ENCODE data around the gene PCDH12. TPM values are rescaled to one million over a fixed set of nuclear protein-coding genes. Genes with fewer than 3 reads are reported as not detected.

The PCDH12 gene
- total and polyA plus RNA-seq, 4 experiments from 2014 or later, result 0.13 to 0.31 TPM; not detected in 2

Other genes with a start within 250 kb of the PCDH12 start
- not detected for gene PCDH1, start 79.8 kb downstream of the PCDH12 start, total RNA-seq
- not detected for gene PCDH1, start 79.8 kb downstream of the PCDH12 start, polyA plus RNA-seq
- gene DELE1, start 34.3 kb downstream of the PCDH12 start, total RNA-seq, result 10 to 100 TPM; 73.2 to 83.1 TPM
- gene DELE1, start 34.3 kb downstream of the PCDH12 start, polyA plus RNA-seq, result 10 to 100 TPM; 31.4 to 44.3 TPM
- gene RNF14, start 10.9 kb upstream of the PCDH12 start, total RNA-seq, result 10 to 100 TPM; 35.4 to 38.5 TPM
- 10 to 100 TPM; 52.0 TPM for gene RNF14, start 10.9 kb upstream of the PCDH12 start, polyA plus RNA-seq
- gene GNPDA1, start 54.8 kb upstream of the PCDH12 start, total RNA-seq, result 10 to 100 TPM; 23.0 to 24.1 TPM
- gene GNPDA1, start 54.8 kb upstream of the PCDH12 start, polyA plus RNA-seq, result 10 to 100 TPM; 25.8 to 38.6 TPM
- gene NDFIP1, start 150.6 kb upstream of the PCDH12 start, total RNA-seq, result 10 to 100 TPM; 73.8 to 78.4 TPM
- 10 to 100 TPM; 70.0 to 98.3 TPM for gene NDFIP1, start 150.6 kb upstream of the PCDH12 start, polyA plus RNA-seq

Data from CD4-positive, alpha-beta memory T cell (primary cell).